ENCODE data around the gene KCNIP4. TPM values are rescaled to one million over a fixed set of nuclear protein-coding genes. Genes with fewer than 3 reads are reported as not detected.

The KCNIP4 gene
- total and polyA plus RNA-seq, 2 experiments from 2014 or later: 0.14 to 0.63 TPM

DNA sequence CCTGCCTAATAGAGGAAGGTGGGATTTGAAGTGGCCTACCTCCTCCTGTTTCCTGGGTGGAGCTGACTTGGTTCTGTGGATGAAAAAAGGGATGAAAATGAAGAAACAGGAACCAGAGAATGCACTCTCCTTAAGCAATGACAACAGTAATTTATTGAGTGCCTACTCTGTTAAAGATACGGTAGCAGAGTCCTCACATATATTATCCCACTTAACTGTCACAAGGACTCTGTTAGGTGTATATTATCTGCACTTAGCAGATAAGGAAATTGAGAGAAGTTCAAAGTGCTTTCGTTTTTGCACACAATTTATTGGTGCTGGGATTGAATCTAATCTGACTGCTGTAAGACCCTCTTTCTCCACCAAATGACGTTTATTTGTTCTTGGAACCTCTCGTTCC is 947.1 kb downstream of the KCNIP4 start (continued):
- TF ChIP-seq, protein P1, sequence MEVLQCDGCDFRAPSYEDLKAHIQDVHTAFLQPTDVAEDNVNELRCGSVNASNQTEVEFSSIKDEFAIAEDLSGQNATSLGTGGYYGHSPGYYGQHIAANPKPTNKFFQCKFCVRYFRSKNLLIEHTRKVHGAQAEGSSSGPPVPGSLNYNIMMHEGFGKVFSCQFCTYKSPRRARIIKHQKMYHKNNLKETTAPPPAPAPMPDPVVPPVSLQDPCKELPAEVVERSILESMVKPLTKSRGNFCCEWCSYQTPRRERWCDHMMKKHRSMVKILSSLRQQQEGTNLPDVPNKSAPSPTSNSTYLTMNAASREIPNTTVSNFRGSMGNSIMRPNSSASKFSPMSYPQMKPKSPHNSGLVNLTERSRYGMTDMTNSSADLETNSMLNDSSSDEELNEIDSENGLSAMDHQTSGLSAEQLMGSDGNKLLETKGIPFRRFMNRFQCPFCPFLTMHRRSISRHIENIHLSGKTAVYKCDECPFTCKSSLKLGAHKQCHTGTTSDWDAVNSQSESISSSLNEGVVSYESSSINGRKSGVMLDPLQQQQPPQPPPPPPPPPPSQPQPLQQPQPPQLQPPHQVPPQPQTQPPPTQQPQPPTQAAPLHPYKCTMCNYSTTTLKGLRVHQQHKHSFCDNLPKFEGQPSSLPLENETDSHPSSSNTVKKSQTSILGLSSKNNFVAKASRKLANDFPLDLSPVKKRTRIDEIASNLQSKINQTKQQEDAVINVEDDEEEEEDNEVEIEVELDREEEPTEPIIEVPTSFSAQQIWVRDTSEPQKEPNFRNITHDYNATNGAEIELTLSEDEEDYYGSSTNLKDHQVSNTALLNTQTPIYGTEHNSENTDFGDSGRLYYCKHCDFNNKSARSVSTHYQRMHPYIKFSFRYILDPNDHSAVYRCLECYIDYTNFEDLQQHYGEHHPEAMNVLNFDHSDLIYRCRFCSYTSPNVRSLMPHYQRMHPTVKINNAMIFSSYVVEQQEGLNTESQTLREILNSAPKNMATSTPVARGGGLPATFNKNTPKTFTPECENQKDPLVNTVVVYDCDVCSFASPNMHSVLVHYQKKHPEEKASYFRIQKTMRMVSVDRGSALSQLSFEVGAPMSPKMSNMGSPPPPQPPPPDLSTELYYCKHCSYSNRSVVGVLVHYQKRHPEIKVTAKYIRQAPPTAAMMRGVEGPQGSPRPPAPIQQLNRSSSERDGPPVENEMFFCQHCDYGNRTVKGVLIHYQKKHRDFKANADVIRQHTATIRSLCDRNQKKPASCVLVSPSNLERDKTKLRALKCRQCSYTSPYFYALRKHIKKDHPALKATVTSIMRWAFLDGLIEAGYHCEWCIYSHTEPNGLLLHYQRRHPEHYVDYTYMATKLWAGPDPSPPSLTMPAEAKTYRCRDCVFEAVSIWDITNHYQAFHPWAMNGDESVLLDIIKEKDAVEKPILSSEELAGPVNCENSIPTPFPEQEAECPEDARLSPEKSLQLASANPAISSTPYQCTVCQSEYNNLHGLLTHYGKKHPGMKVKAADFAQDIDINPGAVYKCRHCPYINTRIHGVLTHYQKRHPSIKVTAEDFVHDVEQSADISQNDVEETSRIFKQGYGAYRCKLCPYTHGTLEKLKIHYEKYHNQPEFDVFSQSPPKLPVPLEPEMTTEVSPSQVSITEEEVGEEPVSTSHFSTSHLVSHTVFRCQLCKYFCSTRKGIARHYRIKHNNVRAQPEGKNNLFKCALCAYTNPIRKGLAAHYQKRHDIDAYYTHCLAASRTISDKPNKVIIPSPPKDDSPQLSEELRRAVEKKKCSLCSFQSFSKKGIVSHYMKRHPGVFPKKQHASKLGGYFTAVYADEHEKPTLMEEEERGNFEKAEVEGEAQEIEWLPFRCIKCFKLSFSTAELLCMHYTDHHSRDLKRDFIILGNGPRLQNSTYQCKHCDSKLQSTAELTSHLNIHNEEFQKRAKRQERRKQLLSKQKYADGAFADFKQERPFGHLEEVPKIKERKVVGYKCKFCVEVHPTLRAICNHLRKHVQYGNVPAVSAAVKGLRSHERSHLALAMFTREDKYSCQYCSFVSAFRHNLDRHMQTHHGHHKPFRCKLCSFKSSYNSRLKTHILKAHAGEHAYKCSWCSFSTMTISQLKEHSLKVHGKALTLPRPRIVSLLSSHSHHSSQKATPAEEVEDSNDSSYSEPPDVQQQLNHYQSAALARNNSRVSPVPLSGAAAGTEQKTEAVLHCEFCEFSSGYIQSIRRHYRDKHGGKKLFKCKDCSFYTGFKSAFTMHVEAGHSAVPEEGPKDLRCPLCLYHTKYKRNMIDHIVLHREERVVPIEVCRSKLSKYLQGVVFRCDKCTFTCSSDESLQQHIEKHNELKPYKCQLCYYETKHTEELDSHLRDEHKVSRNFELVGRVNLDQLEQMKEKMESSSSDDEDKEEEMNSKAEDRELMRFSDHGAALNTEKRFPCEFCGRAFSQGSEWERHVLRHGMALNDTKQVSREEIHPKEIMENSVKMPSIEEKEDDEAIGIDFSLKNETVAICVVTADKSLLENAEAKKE (CRISPR knock-in tag; IDR thresholded peaks at IDR 0.05): no peak
- TF ChIP-seq ZNF114 (CRISPR knock-in tag; IDR thresholded peaks at IDR 0.05): no peak
- TF ChIP-seq STAT1 (IDR thresholded peaks at IDR 0.05; ENCODE audit: unreplicated experiment): no peak
- TF ChIP-seq EZH2phosphoT487 (IDR thresholded peaks at IDR 0.05; ENCODE audit: unreplicated experiment): no peak
- TF ChIP-seq JUNB (IDR thresholded peaks at IDR 0.05; ENCODE audit: unreplicated experiment): no peak
- no peak for TF ChIP-seq EZH2 (IDR thresholded peaks at IDR 0.05; ENCODE audit: low read depth, unreplicated experiment)
- no peak for TF ChIP-seq ZNF331 (CRISPR knock-in tag; IDR thresholded peaks at IDR 0.05; ENCODE audit: low read depth)
- TF ChIP-seq POLR2AphosphoS5 (IDR thresholded peaks at IDR 0.05; ENCODE audit: low read depth): no peak
- TF ChIP-seq, protein P2, sequence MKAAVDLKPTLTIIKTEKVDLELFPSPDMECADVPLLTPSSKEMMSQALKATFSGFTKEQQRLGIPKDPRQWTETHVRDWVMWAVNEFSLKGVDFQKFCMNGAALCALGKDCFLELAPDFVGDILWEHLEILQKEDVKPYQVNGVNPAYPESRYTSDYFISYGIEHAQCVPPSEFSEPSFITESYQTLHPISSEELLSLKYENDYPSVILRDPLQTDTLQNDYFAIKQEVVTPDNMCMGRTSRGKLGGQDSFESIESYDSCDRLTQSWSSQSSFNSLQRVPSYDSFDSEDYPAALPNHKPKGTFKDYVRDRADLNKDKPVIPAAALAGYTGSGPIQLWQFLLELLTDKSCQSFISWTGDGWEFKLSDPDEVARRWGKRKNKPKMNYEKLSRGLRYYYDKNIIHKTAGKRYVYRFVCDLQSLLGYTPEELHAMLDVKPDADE (IDR thresholded peaks at IDR 0.05): no peak
- no peak for TF ChIP-seq NANOG (IDR thresholded peaks at IDR 0.05; ENCODE audit: borderline replicate concordance)

DNA sequence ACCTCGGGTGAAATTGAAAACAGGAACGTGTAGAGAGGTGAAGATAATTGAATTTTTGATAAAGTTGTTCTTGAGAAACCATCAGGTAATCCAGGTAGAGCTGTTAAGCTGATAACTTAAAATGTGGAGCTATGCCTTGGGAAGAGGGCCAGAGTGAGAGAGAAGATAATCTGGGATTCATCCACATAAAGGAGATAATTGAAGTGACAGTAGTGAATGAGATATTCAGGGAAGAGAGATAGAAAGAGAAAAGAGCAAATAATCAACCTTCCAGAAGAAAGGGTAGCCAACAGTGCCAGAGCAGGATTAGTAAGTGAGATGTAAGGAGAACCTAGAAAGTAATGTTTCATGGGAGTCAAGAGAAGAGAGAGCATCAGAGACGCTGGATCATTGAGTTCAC is 950.7 kb downstream of the KCNIP4 start:
- Histone ChIP-seq H3K27ac (ENCODE audit: low read depth) (no peak overlapping the region), H3K4me1 (ENCODE audit: insufficient read depth) (peaks cover 6% of the 10 kb centered on the region; the same call in 1 of the 2 replicates), H3K4me3 (no peak overlapping the region), H3K27me3 (ENCODE audit: insufficient read depth) (no peaks in the 10 kb centered on the region), H3K79me2 (replicated peaks; ENCODE audit: insufficient read depth) (no peaks in the 10 kb centered on the region), H3K9me2 (ENCODE audit: insufficient read depth) (peaks cover 8% of the 10 kb centered on the region; the same call in 1 of the 2 replicates), H3F3A (replicated peaks; ENCODE audit: low read depth) (no peaks in the 10 kb centered on the region), H3K4me2 (no peak overlapping the region), H4K20me1 (replicated peaks; ENCODE audit: insufficient read depth) (no peaks in the 10 kb centered on the region), H3K36me3 (ENCODE audit: insufficient read depth) (no peaks in the 10 kb centered on the region), H2AFZ (no peak overlapping the region)
- H3K4me1 Mint-ChIP-seq: peaks cover 13% of the 10 kb centered on the region; the same call in 2 of the 3 replicates
- ATAC-seq (no peak), DNase-seq (ENCODE audit: low spot score) (no peak)
- no peak overlapping the region for H3K4me3 Mint-ChIP-seq
- no peaks in the 10 kb centered on the region for H3K36me3 Mint-ChIP-seq (ENCODE audit: low read depth)
- H3K27ac Mint-ChIP-seq: no peak overlapping the region
- H3K27me3 Mint-ChIP-seq (ENCODE audit: insufficient read depth, low read depth, poor library complexity): no peaks in the 10 kb centered on the region
- no peaks in the 10 kb centered on the region; the same call in 2 of the 3 replicates for H3K9me3 Mint-ChIP-seq
- TF ChIP-seq, protein P3, sequence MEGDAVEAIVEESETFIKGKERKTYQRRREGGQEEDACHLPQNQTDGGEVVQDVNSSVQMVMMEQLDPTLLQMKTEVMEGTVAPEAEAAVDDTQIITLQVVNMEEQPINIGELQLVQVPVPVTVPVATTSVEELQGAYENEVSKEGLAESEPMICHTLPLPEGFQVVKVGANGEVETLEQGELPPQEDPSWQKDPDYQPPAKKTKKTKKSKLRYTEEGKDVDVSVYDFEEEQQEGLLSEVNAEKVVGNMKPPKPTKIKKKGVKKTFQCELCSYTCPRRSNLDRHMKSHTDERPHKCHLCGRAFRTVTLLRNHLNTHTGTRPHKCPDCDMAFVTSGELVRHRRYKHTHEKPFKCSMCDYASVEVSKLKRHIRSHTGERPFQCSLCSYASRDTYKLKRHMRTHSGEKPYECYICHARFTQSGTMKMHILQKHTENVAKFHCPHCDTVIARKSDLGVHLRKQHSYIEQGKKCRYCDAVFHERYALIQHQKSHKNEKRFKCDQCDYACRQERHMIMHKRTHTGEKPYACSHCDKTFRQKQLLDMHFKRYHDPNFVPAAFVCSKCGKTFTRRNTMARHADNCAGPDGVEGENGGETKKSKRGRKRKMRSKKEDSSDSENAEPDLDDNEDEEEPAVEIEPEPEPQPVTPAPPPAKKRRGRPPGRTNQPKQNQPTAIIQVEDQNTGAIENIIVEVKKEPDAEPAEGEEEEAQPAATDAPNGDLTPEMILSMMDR (conservative IDR thresholded peaks at IDR 0.05; ENCODE audit: low read depth in 2 of 2): no peak
- no peak for TF ChIP-seq ZNF114 (CRISPR knock-in tag; IDR thresholded peaks at IDR 0.05)
- TF ChIP-seq JUNB (IDR thresholded peaks at IDR 0.05; ENCODE audit: unreplicated experiment): no peak
- TF ChIP-seq, protein P4, sequence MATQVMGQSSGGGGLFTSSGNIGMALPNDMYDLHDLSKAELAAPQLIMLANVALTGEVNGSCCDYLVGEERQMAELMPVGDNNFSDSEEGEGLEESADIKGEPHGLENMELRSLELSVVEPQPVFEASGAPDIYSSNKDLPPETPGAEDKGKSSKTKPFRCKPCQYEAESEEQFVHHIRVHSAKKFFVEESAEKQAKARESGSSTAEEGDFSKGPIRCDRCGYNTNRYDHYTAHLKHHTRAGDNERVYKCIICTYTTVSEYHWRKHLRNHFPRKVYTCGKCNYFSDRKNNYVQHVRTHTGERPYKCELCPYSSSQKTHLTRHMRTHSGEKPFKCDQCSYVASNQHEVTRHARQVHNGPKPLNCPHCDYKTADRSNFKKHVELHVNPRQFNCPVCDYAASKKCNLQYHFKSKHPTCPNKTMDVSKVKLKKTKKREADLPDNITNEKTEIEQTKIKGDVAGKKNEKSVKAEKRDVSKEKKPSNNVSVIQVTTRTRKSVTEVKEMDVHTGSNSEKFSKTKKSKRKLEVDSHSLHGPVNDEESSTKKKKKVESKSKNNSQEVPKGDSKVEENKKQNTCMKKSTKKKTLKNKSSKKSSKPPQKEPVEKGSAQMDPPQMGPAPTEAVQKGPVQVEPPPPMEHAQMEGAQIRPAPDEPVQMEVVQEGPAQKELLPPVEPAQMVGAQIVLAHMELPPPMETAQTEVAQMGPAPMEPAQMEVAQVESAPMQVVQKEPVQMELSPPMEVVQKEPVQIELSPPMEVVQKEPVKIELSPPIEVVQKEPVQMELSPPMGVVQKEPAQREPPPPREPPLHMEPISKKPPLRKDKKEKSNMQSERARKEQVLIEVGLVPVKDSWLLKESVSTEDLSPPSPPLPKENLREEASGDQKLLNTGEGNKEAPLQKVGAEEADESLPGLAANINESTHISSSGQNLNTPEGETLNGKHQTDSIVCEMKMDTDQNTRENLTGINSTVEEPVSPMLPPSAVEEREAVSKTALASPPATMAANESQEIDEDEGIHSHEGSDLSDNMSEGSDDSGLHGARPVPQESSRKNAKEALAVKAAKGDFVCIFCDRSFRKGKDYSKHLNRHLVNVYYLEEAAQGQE (IDR thresholded peaks at IDR 0.05; ENCODE audit: unreplicated experiment): no peak
- no peak for TF ChIP-seq EZH2phosphoT487 (IDR thresholded peaks at IDR 0.05; ENCODE audit: unreplicated experiment)
